Suprapubic skin (tissue), 4 donors: ENCODE results near the gene FARS2.

Source experiments
- CTCF ChIP-seq, 2 donors: fragments of 200-600 bp in 1 of 2; fragments of 450-650 bp in 1 of 2; sonication (generic) in 1 of 2; IDR thresholded peaks; one replicate each; pipeline ENCODE4 v1.5.1; 2016 to 2019; ENCODE audit warnings: antibody characterized with exemption in 2 of 2, mild to moderate bottlenecking in 1 of 2, moderate library complexity in 1 of 2
- EP300 ChIP-seq: sonication (generic); formaldehyde crosslinking; IDR thresholded peaks from one replicate; pipeline ENCODE4 v1.6.1; 2017; ENCODE audit warnings: antibody characterized with exemption
- POLR2AphosphoS5 ChIP-seq, 3 donors: sonication (generic); formaldehyde crosslinking; IDR thresholded peaks; one replicate each; pipeline ENCODE4 v1.6.1; 2017; ENCODE audit warnings: antibody characterized with exemption in 3 of 3

DNA sequence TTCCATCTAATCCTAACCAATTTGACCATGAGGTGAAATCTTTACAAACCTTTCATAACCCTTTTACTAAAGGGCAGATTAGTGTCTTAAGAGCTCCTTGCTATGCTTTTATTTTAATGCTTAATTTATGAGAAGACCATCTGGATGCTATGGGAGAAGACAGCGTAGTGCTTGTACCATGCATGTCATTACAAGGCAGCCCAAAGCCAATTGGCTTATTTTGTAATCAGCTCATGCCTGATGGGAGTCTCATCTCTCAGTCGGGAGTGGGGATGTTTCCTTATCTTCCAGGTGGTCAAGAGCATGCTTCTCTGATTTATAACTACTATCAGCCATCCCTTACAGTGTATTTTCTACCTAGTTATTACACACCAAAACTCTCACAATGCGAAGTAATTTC is 304.7 kb downstream of the FARS2 start:
- TF ChIP-seq CTCF (IDR thresholded peaks at IDR 0.05) (no peak), EP300 (no peak), POLR2AphosphoS5 (IDR thresholded peaks at IDR 0.05) (no peak)
